Lower lobe of right lung (tissue), 2 donors: Measurements from ENCODE around the gene RFNG. TPM values are rescaled to one million over a fixed set of nuclear protein-coding genes. Genes with fewer than 3 reads are reported as not detected.
A peak's percentile ranks its signal among the peaks of the same experiment; 100 is the strongest.

Experiments used
- ATAC-seq, 2 donors: fragments of 200-7000 bp; cut with Tn5 transposase; one replicate each; pipeline ENCODE4 v1.9.1; 2020 to 2022; ENCODE audit warnings: mild to moderate bottlenecking in 2 of 2, moderate library complexity in 2 of 2
- DNase-seq: peaks from one replicate; pipeline ENCODE4 v3.0.0-alpha.2; 2020
- H3K27ac ChIP-seq: fragments of 200-600 bp; one replicate; pipeline ENCODE4 v1.8.0; 2022
- H3K27me3 ChIP-seq: fragments of 200-600 bp; one replicate; pipeline ENCODE4 v1.8.0; 2022; ENCODE audit warnings: low read depth
- H3K36me3 ChIP-seq: fragments of 200-600 bp; one replicate; pipeline ENCODE4 v1.8.0; 2022; ENCODE audit warnings: mild to moderate bottlenecking
- H3K4me1 ChIP-seq: fragments of 200-600 bp; one replicate; pipeline ENCODE4 v1.8.0; 2022
- H3K4me3 ChIP-seq: fragments of 200-600 bp; one replicate; pipeline ENCODE4 v1.8.0; 2022; ENCODE audit warnings: mild to moderate bottlenecking
- H3K9me3 ChIP-seq: fragments of 200-600 bp; one replicate; pipeline ENCODE4 v1.8.0; 2022
- intact Hi-C: fragments of 100-400 bp; cut with DNase I; formaldehyde crosslinking; loops from one replicate; pipeline ENCODE4 v1.11.0; 2022
- long read RNA-seq: library from polyadenylated mRNA; unstranded; transcript quantifications from one replicate; pipeline ENCODE4 v2.0.0, GENCODE V29; 2021
- total RNA-seq: library from RNA; stranded (reverse); fragmentation: NEBNext Ultra II Directional; extraction: Animal tissue kit (Norgen Biotek cat#: 25700); gene quantifications from one replicate; pipeline ENCODE4 v1.2.1, GENCODE V29; 2021
- TF ChIP-seq, protein P1 (sequence below): fragments of 200-600 bp; IDR thresholded peaks from one replicate; pipeline ENCODE4 v1.8.0; 2022; ENCODE audit warnings: antibody characterized with exemption, mild to moderate bottlenecking
- donor health status: DM: no; HTN: yes; CAD: no; lungs with severe emphysema.

The RFNG gene, protein sequence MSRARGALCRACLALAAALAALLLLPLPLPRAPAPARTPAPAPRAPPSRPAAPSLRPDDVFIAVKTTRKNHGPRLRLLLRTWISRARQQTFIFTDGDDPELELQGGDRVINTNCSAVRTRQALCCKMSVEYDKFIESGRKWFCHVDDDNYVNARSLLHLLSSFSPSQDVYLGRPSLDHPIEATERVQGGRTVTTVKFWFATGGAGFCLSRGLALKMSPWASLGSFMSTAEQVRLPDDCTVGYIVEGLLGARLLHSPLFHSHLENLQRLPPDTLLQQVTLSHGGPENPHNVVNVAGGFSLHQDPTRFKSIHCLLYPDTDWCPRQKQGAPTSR
- total RNA-seq = 35.1 TPM
- long read RNA-seq, transcript RFNG-201 (8 exons, 1,828 nt) = major isoform, 17 of 44 reads
- long read RNA-seq, partial matches to known transcripts = 13 of 44 reads
- long read RNA-seq, other reads (novel, unspliced or antisense) = 10 of 44 reads

DNA sequence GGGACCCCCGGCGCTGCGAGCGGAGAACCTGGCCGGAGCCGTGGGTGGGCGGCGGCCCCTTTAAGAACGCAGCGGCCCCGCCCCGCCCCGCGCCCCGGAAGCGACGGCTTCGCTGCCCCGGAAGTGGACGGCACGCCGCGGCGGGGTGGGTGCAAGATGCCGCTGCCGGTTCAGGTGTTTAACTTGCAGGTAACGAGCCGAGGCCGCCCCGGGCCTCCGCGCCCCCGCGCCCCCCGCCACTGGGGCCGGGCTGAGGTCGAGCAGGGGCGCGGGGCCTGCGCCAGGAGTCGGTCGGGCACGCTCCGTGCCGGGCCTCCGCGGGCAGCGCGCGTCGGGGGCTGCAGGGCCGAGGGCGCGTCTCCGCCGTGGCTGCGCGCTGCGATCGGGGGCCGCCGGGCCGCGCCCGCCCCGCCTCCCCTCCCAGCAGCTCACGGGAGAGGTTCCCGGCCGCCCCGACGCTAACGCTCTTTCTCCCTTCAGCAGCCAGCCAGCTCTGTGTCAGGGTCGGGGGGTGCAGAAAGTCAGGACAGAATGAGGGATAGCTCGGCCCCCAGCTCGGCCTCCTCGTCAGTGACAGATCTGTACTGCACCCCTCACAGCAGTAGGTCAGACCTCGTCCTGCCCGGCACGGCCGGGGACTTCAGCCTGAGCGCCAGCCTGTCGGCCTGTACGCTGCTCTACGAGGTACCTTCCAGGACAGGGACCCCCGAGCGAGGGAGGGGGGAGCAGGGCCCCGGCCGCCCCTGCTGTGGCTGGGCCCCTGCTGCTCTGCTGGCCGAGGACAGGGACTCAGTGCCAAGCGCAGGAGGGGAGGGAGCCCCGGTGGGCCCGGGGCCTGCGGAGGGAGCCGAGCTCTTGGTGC, at the start of gene RFNG, which contains the start of gene GPS1:
TSS of gene RFNG (minus strand) at position 36 of the 862 bp plus-strand sequence. CDS start 45 bp downstream, outside the sequence.
TSS of gene GPS1 (plus strand) at position 123 of the 862 bp plus-strand sequence. CDS start at position 157, 34 bp downstream.
- H3K9me3 ChIP-seq = no peaks in the 10 kb centered on the region
- H3K4me3 ChIP-seq = peak within 1 kb of the TSS; percentile 86
- H3K36me3 ChIP-seq = peaks cover 66% of the 10 kb centered on the region
- H3K4me1 ChIP-seq = peaks cover 37% of the 10 kb centered on the region
- no peaks in the 10 kb centered on the region for H3K27me3 ChIP-seq
- TF ChIP-seq, protein P1, sequence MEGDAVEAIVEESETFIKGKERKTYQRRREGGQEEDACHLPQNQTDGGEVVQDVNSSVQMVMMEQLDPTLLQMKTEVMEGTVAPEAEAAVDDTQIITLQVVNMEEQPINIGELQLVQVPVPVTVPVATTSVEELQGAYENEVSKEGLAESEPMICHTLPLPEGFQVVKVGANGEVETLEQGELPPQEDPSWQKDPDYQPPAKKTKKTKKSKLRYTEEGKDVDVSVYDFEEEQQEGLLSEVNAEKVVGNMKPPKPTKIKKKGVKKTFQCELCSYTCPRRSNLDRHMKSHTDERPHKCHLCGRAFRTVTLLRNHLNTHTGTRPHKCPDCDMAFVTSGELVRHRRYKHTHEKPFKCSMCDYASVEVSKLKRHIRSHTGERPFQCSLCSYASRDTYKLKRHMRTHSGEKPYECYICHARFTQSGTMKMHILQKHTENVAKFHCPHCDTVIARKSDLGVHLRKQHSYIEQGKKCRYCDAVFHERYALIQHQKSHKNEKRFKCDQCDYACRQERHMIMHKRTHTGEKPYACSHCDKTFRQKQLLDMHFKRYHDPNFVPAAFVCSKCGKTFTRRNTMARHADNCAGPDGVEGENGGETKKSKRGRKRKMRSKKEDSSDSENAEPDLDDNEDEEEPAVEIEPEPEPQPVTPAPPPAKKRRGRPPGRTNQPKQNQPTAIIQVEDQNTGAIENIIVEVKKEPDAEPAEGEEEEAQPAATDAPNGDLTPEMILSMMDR = no peak
- intact Hi-C loops = no loop called here
- ATAC-seq (peak; percentile 71 to 79), DNase-seq (peak; percentile 88)
- peak within 1 kb of the TSS; percentile 74 for H3K27ac ChIP-seq

DNA sequence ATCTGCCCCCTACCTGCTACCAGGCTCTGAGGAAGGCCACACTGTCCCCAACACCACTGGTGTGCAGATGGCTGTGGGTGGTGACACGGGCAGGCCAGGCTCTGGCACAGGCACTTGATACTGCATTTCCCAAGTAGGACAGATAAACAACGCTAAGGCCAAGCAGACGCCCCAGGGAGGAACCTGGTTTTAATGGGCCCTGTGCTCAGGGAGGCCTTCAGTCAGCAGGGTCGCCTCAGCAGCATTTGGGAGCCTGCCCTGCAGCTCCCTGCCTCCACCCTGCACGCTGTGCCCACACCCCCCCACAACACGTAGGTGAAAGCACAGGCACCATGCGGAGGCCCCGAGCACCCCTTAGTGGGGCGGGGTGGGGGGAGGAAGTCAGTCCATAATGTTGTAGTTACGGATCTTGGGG, 49.7 kb upstream of the RFNG start:
- H3K27ac ChIP-seq = peak overlapping the region; percentile 6
- intact Hi-C loops = no loop called here
- no peaks in the 10 kb centered on the region for H3K27me3 ChIP-seq
- no peak overlapping the region for H3K4me3 ChIP-seq
- TF ChIP-seq, protein P1 = no peak
- ATAC-seq = no peak
- H3K9me3 ChIP-seq = no peaks in the 10 kb centered on the region
- H3K36me3 ChIP-seq = peaks cover 1% of the 10 kb centered on the region
- peaks cover 68% of the 10 kb centered on the region for H3K4me1 ChIP-seq
- DNase-seq = no peak

DNA sequence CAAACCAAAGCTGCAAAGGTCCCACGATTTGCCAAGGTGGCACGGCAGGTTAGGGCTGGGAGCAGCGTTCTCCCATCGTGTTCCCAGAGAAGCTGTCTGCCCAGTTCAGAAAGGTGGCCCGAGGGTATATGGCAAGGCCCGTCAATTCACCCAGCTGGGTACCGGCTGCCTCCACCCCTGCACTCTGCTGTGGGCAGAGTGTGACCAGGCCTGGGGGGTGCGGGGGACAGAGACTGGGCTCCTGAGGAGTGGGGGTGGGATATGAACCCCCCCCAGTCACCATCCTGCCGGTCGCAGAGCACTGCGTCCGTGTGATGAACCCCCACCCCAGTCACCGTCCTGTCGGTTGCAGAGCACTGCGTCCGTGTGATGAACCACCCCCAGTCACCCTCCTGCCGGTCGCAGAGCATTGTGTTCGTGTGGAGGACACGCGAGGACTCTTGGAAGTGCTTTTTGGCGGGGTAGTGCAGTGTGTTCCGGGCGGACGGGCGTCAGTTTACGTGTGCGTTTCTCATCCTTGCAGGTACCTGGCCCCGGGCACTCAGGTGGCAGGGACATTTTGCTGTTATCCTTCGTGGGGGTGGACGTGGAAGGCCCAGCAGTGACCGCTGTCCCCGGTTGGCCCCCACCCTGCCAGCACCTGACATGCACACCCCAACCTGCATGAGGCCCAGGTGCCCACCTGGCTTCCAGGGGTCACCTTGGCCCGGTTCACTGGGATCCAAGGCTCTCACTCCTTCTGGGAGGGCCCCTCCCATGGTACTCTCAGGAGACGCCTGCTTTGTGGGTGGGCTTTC, 49.1 kb upstream of the RFNG start:
- TF ChIP-seq, protein P1 = no peak
- H3K36me3 ChIP-seq = peaks cover 7% of the 10 kb centered on the region
- ATAC-seq = no peak
- no peak for DNase-seq
- peaks cover 68% of the 10 kb centered on the region for H3K4me1 ChIP-seq
- H3K27me3 ChIP-seq = no peaks in the 10 kb centered on the region
- H3K4me3 ChIP-seq = no peak overlapping the region
- no peaks in the 10 kb centered on the region for H3K9me3 ChIP-seq
- intact Hi-C loops = no loop called here
- peak overlapping the region; percentile 6 for H3K27ac ChIP-seq

DNA sequence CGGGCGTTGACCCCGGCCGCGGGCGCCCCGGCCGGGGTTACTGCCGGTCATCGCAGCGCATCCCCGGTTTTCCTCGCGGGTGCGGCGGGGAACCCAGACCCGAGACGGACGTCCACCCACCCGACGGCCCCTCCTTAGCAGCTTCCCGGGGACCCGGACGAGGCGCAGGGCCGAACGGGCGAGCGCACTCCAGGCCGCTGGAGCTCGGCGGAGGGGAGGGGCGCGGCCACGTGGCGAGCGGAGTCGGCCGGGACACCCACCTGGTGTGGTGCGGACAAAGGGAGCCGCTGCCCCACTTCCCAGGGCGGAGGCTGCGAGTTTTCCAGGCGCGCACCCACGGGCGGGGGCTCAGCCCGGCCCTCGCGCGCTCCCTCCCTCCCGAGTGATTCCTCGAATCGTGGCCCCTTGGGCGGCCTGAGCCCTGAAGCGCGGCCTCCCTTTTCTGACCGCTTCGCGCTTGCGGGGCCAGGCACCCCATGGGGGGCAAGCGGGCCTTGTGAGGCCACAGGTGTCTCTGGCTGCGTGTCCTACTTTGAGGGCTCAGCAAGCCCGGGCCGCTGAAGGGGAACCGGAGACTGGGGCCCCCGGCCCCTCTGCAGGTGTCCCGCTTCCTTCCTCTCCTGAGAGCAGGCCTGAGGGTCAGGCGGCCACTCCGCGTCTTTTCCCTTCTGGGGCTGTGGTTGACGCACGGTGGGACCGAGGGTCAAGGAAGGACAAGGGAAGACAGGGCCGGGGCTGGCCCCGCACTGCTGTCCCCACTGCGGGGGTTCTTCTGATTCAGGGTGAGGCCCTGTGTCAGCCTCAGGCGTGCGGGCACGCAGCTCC, 47.5 kb upstream of the RFNG start:
- peak overlapping the region; percentile 80 for H3K4me3 ChIP-seq
- H3K4me1 ChIP-seq = peaks cover 60% of the 10 kb centered on the region
- H3K9me3 ChIP-seq = no peaks in the 10 kb centered on the region
- TF ChIP-seq, protein P1 = no peak
- no peak for DNase-seq
- peaks cover 23% of the 10 kb centered on the region for H3K36me3 ChIP-seq
- peak; percentile 2 to 14 for ATAC-seq
- H3K27ac ChIP-seq = peak overlapping the region; percentile 96
- intact Hi-C loops = no loop called here
- H3K27me3 ChIP-seq = no peaks in the 10 kb centered on the region
